PC-3 (cell line): Measurements from ENCODE around the gene EVA1B.

Experiments used
- CTCF ChIP-seq: fragments of 300-600 bp; sonication (generic); conservative IDR thresholded peaks from 2 replicates; pipeline ENCODE4 v1.5.1; 2017; ENCODE audit warnings: antibody characterized with exemption, low read depth, mild to moderate bottlenecking, low read length
- EZH2 ChIP-seq: fragments of 300-600 bp; sonication (generic); IDR thresholded peaks from one replicate; pipeline ENCODE4 v1.6.1; 2017; ENCODE audit warnings: antibody characterized with exemption, mild to moderate bottlenecking, low read length; ENCODE audit not compliant: unreplicated experiment
- EZH2phosphoT487 ChIP-seq: fragments of 300-600 bp; sonication (generic); IDR thresholded peaks from 2 replicates; pipeline ENCODE4 v1.6.1; 2018; ENCODE audit warnings: mild to moderate bottlenecking, antibody characterized with exemption, low read length, borderline replicate concordance

GRCh38 chr1:36339615-36340014, 16.2 kb upstream of the EVA1B start:
- TF ChIP-seq CTCF, result no peak
- no peak for TF ChIP-seq EZH2
- no peak for TF ChIP-seq EZH2phosphoT487
